Cardiac fibroblast (primary cell): ENCODE results near the gene ZNF593OS.

ENCODE experiments used
- DNase-seq, 2 donors: peaks; one replicate each; pipeline versions ENCODE4 v3.0.0 to v3.0.0-alpha.2; 2010; ENCODE audit warnings: low read depth in 2 of 2
- H3K4me3 ChIP-seq, 2 donors: replicated peaks in 1 of 2; 1 replicate in 1 of 2; 2 replicates in 1 of 2; pipeline ENCODE4 v1.5.1; 2011; ENCODE audit warnings: low read depth in 2 of 2, low read length in 2 of 2, mild to moderate bottlenecking in 2 of 2, moderate library complexity in 1 of 2
- CTCF ChIP-seq: IDR thresholded peaks from one replicate; pipeline ENCODE4 v1.5.1; 2011; ENCODE audit warnings: low read depth, mild to moderate bottlenecking, low read length, inconsistent platforms

Gene ZNF593OS

GRCh38 chr1:26171084-26172072 lies at the start of gene ZNF593OS:
TSS of gene ZNF593OS (minus strand) at chr1:26171832. CDS start at chr1:26171661, 171 bp downstream.
- DNase-seq = no peak
- TF ChIP-seq CTCF = no peak
- peak within 1 kb of the TSS; percentile 78 to 93 for H3K4me3 ChIP-seq

DNA sequence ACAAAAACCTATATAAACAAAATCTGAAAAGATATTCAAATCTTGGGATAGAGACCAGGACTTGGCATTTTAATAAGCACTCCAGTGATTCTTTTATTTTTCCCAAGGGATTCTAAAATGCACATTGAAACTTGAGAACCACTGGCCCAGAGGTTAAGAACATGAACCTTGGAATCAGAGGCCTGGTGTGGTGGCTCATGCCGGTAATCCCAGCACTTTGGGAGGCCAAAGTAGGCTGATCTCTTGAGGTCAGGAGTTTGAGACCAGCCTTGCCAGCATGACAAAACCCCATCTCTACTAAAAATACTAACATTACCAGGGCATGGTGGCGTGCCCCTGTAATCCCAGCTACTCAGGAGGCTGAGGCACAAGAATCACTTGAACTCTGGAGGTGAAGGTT lies 49.5 kb upstream of the ZNF593OS start:
- no peak for DNase-seq
- no peak for TF ChIP-seq CTCF
- H3K4me3 ChIP-seq = no peak overlapping the region

GRCh38 chr1:26220199-26220912 lies 48.7 kb upstream of the ZNF593OS start:
- no peak for TF ChIP-seq CTCF
- no peak overlapping the region for H3K4me3 ChIP-seq
- DNase-seq = no peak

GRCh38 chr1:26218906-26219494 lies 47.4 kb upstream of the ZNF593OS start:
- no peak for DNase-seq
- no peak for TF ChIP-seq CTCF
- H3K4me3 ChIP-seq = no peak overlapping the region

GRCh38 chr1:26215246-26215645 lies 43.6 kb upstream of the ZNF593OS start:
- TF ChIP-seq CTCF = no peak
- H3K4me3 ChIP-seq = no peak overlapping the region
- DNase-seq = no peak

GRCh38 chr1:26213335-26213905 lies 41.8 kb upstream of the ZNF593OS start:
- no peak overlapping the region for H3K4me3 ChIP-seq
- TF ChIP-seq CTCF = no peak
- no peak for DNase-seq
